ENCODE results near the gene CCDC174.

The CCDC174 gene

DNA sequence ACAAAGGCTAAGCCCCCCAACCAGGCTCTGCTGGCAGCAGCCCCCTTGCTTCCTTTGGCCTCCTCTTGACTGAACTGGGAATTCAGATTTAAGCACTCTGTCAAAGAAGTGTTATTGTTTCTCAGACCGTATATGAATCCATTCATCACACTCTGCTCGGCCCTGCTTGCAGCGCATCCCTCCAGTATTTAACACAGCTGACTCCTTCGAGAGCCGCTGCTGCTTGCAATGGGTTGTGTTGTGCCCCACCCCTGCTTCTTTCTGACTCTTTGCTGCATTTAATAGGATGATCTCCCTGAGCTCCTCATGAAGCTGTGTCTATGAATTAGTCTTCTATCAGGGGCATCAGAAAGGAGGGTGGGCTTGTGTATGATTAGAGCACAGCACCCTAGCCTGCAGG is 54.5 kb downstream of the CCDC174 start:
- no peak overlapping the region for H3K4me3 ChIP-seq (ENCODE audit: low read length)
- H3K79me2 ChIP-seq (ENCODE audit: control insufficient read depth, low read length), result no peaks in the 10 kb centered on the region
- H3K36me3 ChIP-seq (ENCODE audit: control insufficient read depth, low read length), result peaks cover 5% of the 10 kb centered on the region; the same call in 1 of the 2 replicates
- no peaks in the 10 kb centered on the region for H3F3A ChIP-seq (ENCODE audit: control insufficient read depth, insufficient read depth)
- no peaks in the 10 kb centered on the region for H3K4me1 ChIP-seq (ENCODE audit: control insufficient read depth, low read length)
- H4K20me1 ChIP-seq (ENCODE audit: control insufficient read depth, insufficient read depth, low read depth, low read length), result no peaks in the 10 kb centered on the region
- no peak overlapping the region for H3K4me2 ChIP-seq (ENCODE audit: low read length)
- H3K9me3 ChIP-seq (ENCODE audit: control insufficient read depth, insufficient read depth, low read length), result no peaks in the 10 kb centered on the region
- no peaks in the 10 kb centered on the region for H3K27me3 ChIP-seq (ENCODE audit: control insufficient read depth, low read length)
- TF ChIP-seq, protein P1, sequence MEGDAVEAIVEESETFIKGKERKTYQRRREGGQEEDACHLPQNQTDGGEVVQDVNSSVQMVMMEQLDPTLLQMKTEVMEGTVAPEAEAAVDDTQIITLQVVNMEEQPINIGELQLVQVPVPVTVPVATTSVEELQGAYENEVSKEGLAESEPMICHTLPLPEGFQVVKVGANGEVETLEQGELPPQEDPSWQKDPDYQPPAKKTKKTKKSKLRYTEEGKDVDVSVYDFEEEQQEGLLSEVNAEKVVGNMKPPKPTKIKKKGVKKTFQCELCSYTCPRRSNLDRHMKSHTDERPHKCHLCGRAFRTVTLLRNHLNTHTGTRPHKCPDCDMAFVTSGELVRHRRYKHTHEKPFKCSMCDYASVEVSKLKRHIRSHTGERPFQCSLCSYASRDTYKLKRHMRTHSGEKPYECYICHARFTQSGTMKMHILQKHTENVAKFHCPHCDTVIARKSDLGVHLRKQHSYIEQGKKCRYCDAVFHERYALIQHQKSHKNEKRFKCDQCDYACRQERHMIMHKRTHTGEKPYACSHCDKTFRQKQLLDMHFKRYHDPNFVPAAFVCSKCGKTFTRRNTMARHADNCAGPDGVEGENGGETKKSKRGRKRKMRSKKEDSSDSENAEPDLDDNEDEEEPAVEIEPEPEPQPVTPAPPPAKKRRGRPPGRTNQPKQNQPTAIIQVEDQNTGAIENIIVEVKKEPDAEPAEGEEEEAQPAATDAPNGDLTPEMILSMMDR (IDR thresholded peaks at IDR 0.05; ENCODE audit: low read depth, low read length, poor library complexity, severe bottlenecking), result no peak
- no peak for TF ChIP-seq EZH2phosphoT487 (IDR thresholded peaks at IDR 0.05; ENCODE audit: borderline replicate concordance, low read length)
- no peaks in the 10 kb centered on the region for H3K9me2 ChIP-seq (replicated peaks; ENCODE audit: control insufficient read depth, low read length)
- H3K27ac ChIP-seq (ENCODE audit: low read depth, low read length), result no peak overlapping the region

DNA sequence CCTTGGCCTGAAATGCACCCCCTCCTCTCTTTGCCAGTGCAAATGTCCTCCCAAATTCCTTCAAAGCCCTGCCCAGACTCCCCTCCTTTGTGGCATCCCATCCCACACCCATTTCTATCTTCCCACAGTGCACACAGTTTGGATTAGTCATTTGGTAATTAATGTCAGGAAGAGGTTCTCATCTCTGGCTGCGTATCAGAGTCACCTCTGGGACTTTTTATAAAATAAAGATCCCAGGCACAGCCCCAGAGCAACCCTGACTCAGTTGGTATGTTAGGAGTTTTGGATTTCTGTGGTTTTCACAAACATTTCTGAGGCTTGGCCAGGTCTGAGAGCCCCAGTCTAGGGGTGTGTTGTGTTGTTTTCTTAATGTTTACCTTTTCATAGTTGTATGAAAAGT is 65.0 kb downstream of the CCDC174 start:
- H3K27ac ChIP-seq (ENCODE audit: low read depth, low read length), result no peak overlapping the region

DNA sequence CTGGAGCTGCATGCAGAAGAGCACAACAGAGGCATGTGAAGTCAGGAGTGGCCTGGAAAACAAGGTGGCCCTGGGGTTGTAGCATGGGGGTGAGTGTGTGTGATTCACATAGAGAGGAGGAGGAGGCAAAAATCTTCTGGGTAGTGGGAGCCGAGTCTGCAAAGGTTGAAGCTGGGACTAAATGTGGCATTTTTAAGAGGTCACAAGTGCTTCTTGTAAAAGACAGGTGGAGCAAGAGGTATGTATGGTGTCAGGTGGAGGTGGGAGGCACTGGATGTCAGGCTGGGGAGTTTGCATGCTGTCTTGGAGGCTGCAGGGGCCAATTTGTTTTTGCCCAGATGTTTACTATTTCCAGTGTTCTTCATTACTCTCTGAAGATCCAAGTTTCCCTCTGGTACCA is 65.7 kb downstream of the CCDC174 start:
- Histone ChIP-seq H4K20me1 (ENCODE audit: control insufficient read depth, insufficient read depth, low read depth, low read length) (no peaks in the 10 kb centered on the region), H3K9me2 (replicated peaks; ENCODE audit: control insufficient read depth, low read length) (no peaks in the 10 kb centered on the region; the same call in 1 of the 2 replicates), H3K4me2 (ENCODE audit: low read length) (no peak overlapping the region), H3K4me3 (ENCODE audit: low read length) (no peak overlapping the region), H3K36me3 (ENCODE audit: control insufficient read depth, low read length) (peaks cover 4% of the 10 kb centered on the region; the same call in 1 of the 2 replicates), H3F3A (ENCODE audit: control insufficient read depth, insufficient read depth) (no peaks in the 10 kb centered on the region), H3K27ac (ENCODE audit: low read depth, low read length) (no peak overlapping the region), H3K4me1 (ENCODE audit: control insufficient read depth, low read length) (peaks cover 33% of the 10 kb centered on the region), H3K9me3 (ENCODE audit: control insufficient read depth, insufficient read depth, low read length) (peaks cover 4% of the 10 kb centered on the region; the same call in 1 of the 2 replicates), H3K27me3 (ENCODE audit: control insufficient read depth, low read length) (no peaks in the 10 kb centered on the region), H3K79me2 (ENCODE audit: control insufficient read depth, low read length) (no peaks in the 10 kb centered on the region)
- TF ChIP-seq, protein P1 (IDR thresholded peaks at IDR 0.05; ENCODE audit: low read depth, low read length, poor library complexity, severe bottlenecking), result no peak
- no peak for TF ChIP-seq EZH2phosphoT487 (IDR thresholded peaks at IDR 0.05; ENCODE audit: borderline replicate concordance, low read length)

More for the DNA sequence above, 65.0 kb downstream of the CCDC174 start:
- H3K4me2 ChIP-seq (ENCODE audit: low read length), result no peak overlapping the region
- H3K79me2 ChIP-seq (ENCODE audit: control insufficient read depth, low read length), result no peaks in the 10 kb centered on the region
- H3K27me3 ChIP-seq (ENCODE audit: control insufficient read depth, low read length), result no peaks in the 10 kb centered on the region
- no peaks in the 10 kb centered on the region; the same call in 1 of the 2 replicates for H3K9me2 ChIP-seq (replicated peaks; ENCODE audit: control insufficient read depth, low read length)
- H3K4me3 ChIP-seq (ENCODE audit: low read length), result no peak overlapping the region
- H4K20me1 ChIP-seq (ENCODE audit: control insufficient read depth, insufficient read depth, low read depth, low read length), result no peaks in the 10 kb centered on the region
- H3K36me3 ChIP-seq (ENCODE audit: control insufficient read depth, low read length), result peaks cover under 1% of the 10 kb centered on the region; the same call in 1 of the 2 replicates
- H3K4me1 ChIP-seq (ENCODE audit: control insufficient read depth, low read length), result peaks cover 36% of the 10 kb centered on the region
- TF ChIP-seq EZH2phosphoT487 (IDR thresholded peaks at IDR 0.05; ENCODE audit: borderline replicate concordance, low read length), result no peak
- TF ChIP-seq, protein P1 (IDR thresholded peaks at IDR 0.05; ENCODE audit: low read depth, low read length, poor library complexity, severe bottlenecking), result no peak
- H3F3A ChIP-seq (ENCODE audit: control insufficient read depth, insufficient read depth), result no peaks in the 10 kb centered on the region
- peaks cover 4% of the 10 kb centered on the region; the same call in 1 of the 2 replicates for H3K9me3 ChIP-seq (ENCODE audit: control insufficient read depth, insufficient read depth, low read length)
